Liver (tissue), 9 donors: ENCODE measurements around the gene CHSY1. TPM values are rescaled to one million over a fixed set of nuclear protein-coding genes. Genes with fewer than 3 reads are reported as not detected.

Source experiments
- DNase-seq: peaks from one replicate; pipeline ENCODE4 v3.0.0-alpha.2; 2017; ENCODE audit warnings: low spot score
- H3K27ac ChIP-seq, 2 donors: one replicate each; pipeline ENCODE4 v1.7.0; 2013; ENCODE audit warnings: inconsistent platforms in 2 of 2, low read length in 2 of 2, control low read depth in 1 of 2, low read depth in 1 of 2, mild to moderate bottlenecking in 1 of 2
- H3K27me3 ChIP-seq, 4 donors: one replicate each; pipeline versions ENCODE4 v1.6.1 to v1.7.0; 2013; ENCODE audit warnings: low read length in 3 of 4, inconsistent platforms in 1 of 4, mild to moderate bottlenecking in 1 of 4, moderate library complexity in 1 of 4; ENCODE audit not compliant: control insufficient read depth in 4 of 4, insufficient read depth in 4 of 4
- H3K36me3 ChIP-seq, 4 donors: one replicate each; pipeline versions ENCODE4 v1.6.1 to v1.7.0; 2013; ENCODE audit warnings: low read length in 3 of 4, mild to moderate bottlenecking in 3 of 4, low read depth in 1 of 4, moderate library complexity in 1 of 4; ENCODE audit not compliant: control insufficient read depth in 4 of 4, insufficient read depth in 3 of 4
- H3K4me1 ChIP-seq, 4 donors: one replicate each; pipeline versions ENCODE4 v1.6.1 to v1.7.0; 2013; ENCODE audit warnings: low read length in 3 of 4, mild to moderate bottlenecking in 3 of 4, moderate library complexity in 1 of 4; ENCODE audit not compliant: control insufficient read depth in 4 of 4, insufficient read depth in 4 of 4
- H3K4me3 ChIP-seq, 3 donors: one replicate each; pipeline versions ENCODE4 v1.6.1 to v1.7.0; 2013; ENCODE audit warnings: low read length in 3 of 3, control low read depth in 1 of 3, low read depth in 1 of 3, mild to moderate bottlenecking in 1 of 3
- H3K9ac ChIP-seq, 2 donors: one replicate each; pipeline ENCODE4 v1.7.0; 2013; ENCODE audit warnings: low read length in 2 of 2, mild to moderate bottlenecking in 2 of 2, moderate library complexity in 2 of 2, control low read depth in 1 of 2, low read depth in 1 of 2
- H3K9me3 ChIP-seq, 4 donors: one replicate each; pipeline versions ENCODE4 v1.6.1 to v1.7.0; 2013; ENCODE audit warnings: low read length in 3 of 4; ENCODE audit not compliant: control insufficient read depth in 4 of 4
- CTCF ChIP-seq: fragments of 150-350 bp; IDR thresholded peaks from 2 replicates; pipeline ENCODE4 v1.5.1; 2017; ENCODE audit warnings: improper control_type of control experiment, low read depth, low read length; ENCODE audit not compliant: missing input control
- EGR1 ChIP-seq, 2 donors: IDR thresholded peaks; 2 replicates each; pipeline ENCODE4 v1.6.1; 2016 to 2018; ENCODE audit warnings: antibody characterized with exemption in 2 of 2, low read depth in 2 of 2
- FOXA1 ChIP-seq: IDR thresholded peaks from 2 replicates; pipeline ENCODE4 v1.6.1; 2016; ENCODE audit warnings: antibody characterized with exemption
- GABPA ChIP-seq, 2 donors: IDR thresholded peaks in 1 of 2; conservative IDR thresholded peaks in 1 of 2; 2 replicates each; pipeline ENCODE4 v1.6.1; 2016; ENCODE audit warnings: antibody characterized with exemption in 2 of 2, mild to moderate bottlenecking in 1 of 2, moderate library complexity in 1 of 2
- HNF4A ChIP-seq, 2 donors: conservative IDR thresholded peaks; 2 replicates each; pipeline ENCODE4 v1.6.1; 2016; ENCODE audit warnings: antibody characterized with exemption in 2 of 2, mild to moderate bottlenecking in 2 of 2
- HNF4G ChIP-seq: IDR thresholded peaks from 2 replicates; pipeline ENCODE4 v1.6.1; 2016; ENCODE audit warnings: antibody characterized with exemption
- JUND ChIP-seq, 2 donors: IDR thresholded peaks; 2 replicates each; pipeline ENCODE4 v1.6.1; 2016; ENCODE audit warnings: antibody characterized with exemption in 2 of 2
- MAX ChIP-seq: IDR thresholded peaks from 2 replicates; pipeline ENCODE4 v1.6.1; 2016; ENCODE audit warnings: antibody characterized with exemption
- NR2F2 ChIP-seq: IDR thresholded peaks from 2 replicates; pipeline ENCODE4 v1.6.1; 2016; ENCODE audit warnings: antibody characterized with exemption
- RAD21 ChIP-seq, 2 donors: IDR thresholded peaks; 2 replicates each; pipeline ENCODE4 v1.6.1; 2016; ENCODE audit warnings: antibody characterized with exemption in 2 of 2, mild to moderate bottlenecking in 2 of 2
- REST ChIP-seq: IDR thresholded peaks from 2 replicates; pipeline ENCODE4 v1.6.1; 2016; ENCODE audit warnings: antibody characterized with exemption, mild to moderate bottlenecking
- RXRA ChIP-seq, 2 donors: IDR thresholded peaks; 2 replicates each; pipeline ENCODE4 v1.6.1; 2017 to 2018; ENCODE audit warnings: antibody characterized with exemption in 2 of 2, mild to moderate bottlenecking in 1 of 2
- SP1 ChIP-seq: IDR thresholded peaks from 2 replicates; pipeline ENCODE4 v1.6.1; 2018; ENCODE audit warnings: antibody characterized with exemption, mild to moderate bottlenecking
- TAF1 ChIP-seq: conservative IDR thresholded peaks from 2 replicates; pipeline ENCODE4 v1.6.1; 2016; ENCODE audit warnings: antibody characterized with exemption, mild to moderate bottlenecking
- YY1 ChIP-seq: IDR thresholded peaks from 2 replicates; pipeline ENCODE4 v1.6.1; 2016; ENCODE audit warnings: antibody characterized with exemption, mild to moderate bottlenecking
- ZBTB33 ChIP-seq: IDR thresholded peaks from 2 replicates; pipeline ENCODE4 v1.6.1; 2016; ENCODE audit warnings: antibody characterized with exemption
- WGBS: extraction: QIAGEN DNeasy Blood & Tissue Kit; methylation state at CpG from one replicate; pipeline ENCODE4 v1.1.7; 2013; 5-methylcytosine and 5-hydroxymethylcytosine counted together
- polyA plus RNA-seq, 2 donors: library from polyadenylated mRNA; stranded (reverse) in 1 of 2; unstranded in 1 of 2; fragments of 200-250 nt in 1 of 2; fragments of >200 nt in 1 of 2; fragmentation: Nextera tagmentation in 1 of 2; extraction: Ambion mirVana in 1 of 2; gene quantifications; one replicate each; pipeline versions ENCODE4 v1.2.1 to v1.2.3, GENCODE V29; 2013 to 2015
- total RNA-seq, 2 donors: library from RNA; depleted of rRNA; stranded (reverse); fragments of >200 nt; gene quantifications; one replicate each; pipeline ENCODE4 v1.2.3, GENCODE V29; 2014
- donor health status: healthy.
- donor health status: healthy.
- donor health status: healthy.
- donor health status: healthy.
- donor health status: healthy.

CHSY1 gene
- total and polyA plus RNA-seq, 4 donors: 1.4 to 12.3 (median 6.6) TPM

GRCh38 chr15:101187820-101188636 lies 63.8 kb downstream of the CHSY1 start:
- H3K36me3 ChIP-seq: no peaks in the 10 kb centered on the region
- peak overlapping the region; percentile 22 to 72 for H3K27ac ChIP-seq
- H3K4me3 ChIP-seq: no peak overlapping the region
- 70% methylated on average over 18 of the region's 18 CpGs for WGBS
- TF ChIP-seq ZBTB33 (no peak), MAX (peak; percentile 13), SP1 (peak; percentile 45), REST (peak; percentile 92), YY1 (peak; percentile 36), RAD21 (IDR thresholded peaks at IDR 0.05) (peak; percentile 10 to 49), JUND (IDR thresholded peaks at IDR 0.05) (peak in 1 of 2 donors; percentile 3), HNF4G (no peak), RXRA (IDR thresholded peaks at IDR 0.05) (peak in 1 of 2 donors; percentile 52), NR2F2 (peak; percentile 93)
- no peaks in the 10 kb centered on the region for H3K9me3 ChIP-seq
- no peaks in the 10 kb centered on the region for H3K4me1 ChIP-seq
- DNase-seq: no peak
- H3K27me3 ChIP-seq: no peaks in the 10 kb centered on the region
- no peak overlapping the region for H3K9ac ChIP-seq

- H3K9me3 ChIP-seq: no peaks in the 10 kb centered on the region
- no peak overlapping the region for H3K4me3 ChIP-seq
- WGBS: 94% methylated on average over 5 of the region's 5 CpGs
- H3K9ac ChIP-seq: no peak overlapping the region
- no peak for DNase-seq
- H3K27me3 ChIP-seq: no peaks in the 10 kb centered on the region
- no peaks in the 10 kb centered on the region for H3K36me3 ChIP-seq
- H3K27ac ChIP-seq: peak overlapping the region in 1 of 2 donors; percentile 40
- H3K4me1 ChIP-seq: no peaks in the 10 kb centered on the region
- no peak for TF ChIP-seq FOXA1
- TF ChIP-seq HNF4G: no peak
- no peak for TF ChIP-seq REST
- TF ChIP-seq MAX: no peak
- no peak for TF ChIP-seq YY1
- no peak for TF ChIP-seq SP1
- no peak for TF ChIP-seq TAF1
- TF ChIP-seq EGR1 (IDR thresholded peaks at IDR 0.05; ENCODE audit: low read depth in 2 of 2): no peak
- no peak for TF ChIP-seq RXRA (IDR thresholded peaks at IDR 0.05)
- TF ChIP-seq CTCF: no peak
- TF ChIP-seq GABPA (IDR thresholded peaks at IDR 0.05 in 1 of 2, conservative IDR thresholded peaks at IDR 0.05 in 1 of 2): no peak
- no peak for TF ChIP-seq RAD21 (IDR thresholded peaks at IDR 0.05)
- no peak for TF ChIP-seq HNF4A (conservative IDR thresholded peaks at IDR 0.05)
- no peak for TF ChIP-seq JUND (IDR thresholded peaks at IDR 0.05)
- no peak for TF ChIP-seq ZBTB33
Observed at GRCh38 chr15:101185770-101186169, 66.1 kb downstream of the CHSY1 start.
